A549 treated with CORT108297 at 1 μM for 4 hours (cell line): ENCODE measurements around the gene TRAK2. TPM values are rescaled to one million over a fixed set of nuclear protein-coding genes. Genes with fewer than 3 reads are reported as not detected.

ENCODE experiments used
- total RNA-seq: library from RNA; stranded (reverse); fragments of 200-300 nt; extraction: Qiagen RNA extraction; gene quantifications from 5 replicates; pipeline ENCODE4 v1.2.3, GENCODE V29; 2022

Gene TRAK2, protein sequence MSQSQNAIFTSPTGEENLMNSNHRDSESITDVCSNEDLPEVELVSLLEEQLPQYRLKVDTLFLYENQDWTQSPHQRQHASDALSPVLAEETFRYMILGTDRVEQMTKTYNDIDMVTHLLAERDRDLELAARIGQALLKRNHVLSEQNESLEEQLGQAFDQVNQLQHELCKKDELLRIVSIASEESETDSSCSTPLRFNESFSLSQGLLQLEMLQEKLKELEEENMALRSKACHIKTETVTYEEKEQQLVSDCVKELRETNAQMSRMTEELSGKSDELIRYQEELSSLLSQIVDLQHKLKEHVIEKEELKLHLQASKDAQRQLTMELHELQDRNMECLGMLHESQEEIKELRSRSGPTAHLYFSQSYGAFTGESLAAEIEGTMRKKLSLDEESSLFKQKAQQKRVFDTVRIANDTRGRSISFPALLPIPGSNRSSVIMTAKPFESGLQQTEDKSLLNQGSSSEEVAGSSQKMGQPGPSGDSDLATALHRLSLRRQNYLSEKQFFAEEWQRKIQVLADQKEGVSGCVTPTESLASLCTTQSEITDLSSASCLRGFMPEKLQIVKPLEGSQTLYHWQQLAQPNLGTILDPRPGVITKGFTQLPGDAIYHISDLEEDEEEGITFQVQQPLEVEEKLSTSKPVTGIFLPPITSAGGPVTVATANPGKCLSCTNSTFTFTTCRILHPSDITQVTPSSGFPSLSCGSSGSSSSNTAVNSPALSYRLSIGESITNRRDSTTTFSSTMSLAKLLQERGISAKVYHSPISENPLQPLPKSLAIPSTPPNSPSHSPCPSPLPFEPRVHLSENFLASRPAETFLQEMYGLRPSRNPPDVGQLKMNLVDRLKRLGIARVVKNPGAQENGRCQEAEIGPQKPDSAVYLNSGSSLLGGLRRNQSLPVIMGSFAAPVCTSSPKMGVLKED
- 10.5 to 15.3 TPM (median 13.1 TPM) in 5 replicates for total RNA-seq

DNA sequence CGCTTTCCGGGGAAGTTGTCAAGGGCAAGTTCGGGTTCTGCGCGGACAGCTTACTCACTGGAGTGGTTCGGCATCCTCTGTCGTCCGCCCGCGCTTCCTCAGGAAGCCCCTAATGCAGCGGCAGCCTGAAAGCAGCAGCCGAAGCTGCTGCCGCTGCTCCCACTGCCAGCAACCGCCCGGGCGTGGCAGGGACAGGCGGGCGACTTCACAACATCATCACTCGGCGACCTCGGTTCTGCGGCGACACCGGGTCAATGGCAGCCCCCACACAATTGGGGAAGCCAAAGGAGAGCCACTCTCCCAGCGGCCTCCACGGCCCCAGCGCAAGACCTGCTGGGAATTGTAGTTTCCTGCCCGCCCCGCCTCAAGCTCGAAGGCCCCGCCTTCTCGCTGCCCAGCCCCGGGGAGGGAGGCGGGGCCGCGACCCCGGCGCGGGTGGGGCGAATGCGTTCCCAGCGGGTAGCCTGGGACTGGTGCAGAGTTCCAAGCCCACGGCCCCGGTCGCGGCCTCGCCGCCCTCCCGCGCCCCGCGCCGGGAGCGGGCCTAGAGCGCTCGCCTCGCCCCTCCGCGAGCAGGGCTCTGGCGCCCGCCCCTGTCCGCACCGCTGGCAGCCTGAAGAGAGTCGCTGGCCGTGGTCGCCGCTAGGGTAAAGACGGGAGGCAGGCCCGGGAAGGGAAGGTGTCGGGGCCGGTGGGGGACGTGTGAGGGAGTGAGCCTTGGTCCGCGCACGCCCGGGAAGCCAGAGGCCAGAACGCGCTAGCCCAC, at the start of gene TRAK2, which contains the start of gene STRADB:
Gene TRAK2 (minus strand): TSS at position 167 of the 766 bp plus-strand sequence. CDS start 30,951 bp downstream, outside the sequence.
Gene STRADB (plus strand): TSS at position 449 of the 766 bp plus-strand sequence. CDS start 3,101 bp downstream, outside the sequence.

DNA sequence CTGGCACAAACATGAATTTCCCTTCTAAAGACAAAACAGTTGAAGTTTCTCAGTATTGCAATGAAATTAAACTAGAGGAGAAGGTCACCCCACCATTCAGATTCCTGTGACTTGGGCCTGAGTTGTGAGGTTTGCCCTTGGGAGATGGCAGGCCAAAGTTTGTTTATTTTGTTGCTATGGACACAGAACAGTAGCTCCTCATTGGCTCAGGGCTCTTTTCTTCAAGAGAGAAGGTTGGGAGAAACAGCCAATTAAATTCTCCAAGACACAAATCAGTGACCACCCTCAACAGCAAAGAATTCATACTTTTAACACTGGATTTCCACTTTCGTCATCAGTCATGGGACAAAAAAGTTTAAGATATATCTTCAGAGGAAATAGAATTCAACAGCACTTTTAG, 94.0 kb downstream of the TRAK2 start, which contains the start of gene FLACC1:
Gene FLACC1 (minus strand): TSS at position 125 of the 400 bp plus-strand sequence. CDS start 5,941 bp downstream, outside the sequence.

Other genes starting within 250 kb of the TRAK2 start
- 34.4 to 43.8 TPM (median 35.5 TPM) in 5 replicates for gene CASP8, start 190.9 kb downstream of the TRAK2 start, total RNA-seq
- 0.09 to 0.31 TPM (median 0.18 TPM) in 4 of 5 replicates, not detected in the other for gene FLACC1, start 94.1 kb downstream of the TRAK2 start, total RNA-seq
- 19.9 to 24.2 TPM (median 22.2 TPM) in 5 replicates for gene STRADB, start 282 bp upstream of the TRAK2 start, total RNA-seq
- gene TMEM237, start 192.0 kb upstream of the TRAK2 start, total RNA-seq = 16.9 to 22.4 TPM (median 19.1 TPM) in 5 replicates
- 0.06 to 0.21 TPM (median 0.11 TPM) in 5 replicates for gene MPP4, start 247.2 kb upstream of the TRAK2 start, total RNA-seq